GM12872 (cell line): ENCODE measurements around the gene DCC.

ENCODE experiments used
- TF ChIP-seq, protein P1 (sequence below): IDR thresholded peaks from 3 replicates; pipeline ENCODE4 v1.5.1; 2011; ENCODE audit warnings: low read depth, mild to moderate bottlenecking, low read length, moderate library complexity; ENCODE audit not compliant: insufficient read depth

The DCC gene

DNA sequence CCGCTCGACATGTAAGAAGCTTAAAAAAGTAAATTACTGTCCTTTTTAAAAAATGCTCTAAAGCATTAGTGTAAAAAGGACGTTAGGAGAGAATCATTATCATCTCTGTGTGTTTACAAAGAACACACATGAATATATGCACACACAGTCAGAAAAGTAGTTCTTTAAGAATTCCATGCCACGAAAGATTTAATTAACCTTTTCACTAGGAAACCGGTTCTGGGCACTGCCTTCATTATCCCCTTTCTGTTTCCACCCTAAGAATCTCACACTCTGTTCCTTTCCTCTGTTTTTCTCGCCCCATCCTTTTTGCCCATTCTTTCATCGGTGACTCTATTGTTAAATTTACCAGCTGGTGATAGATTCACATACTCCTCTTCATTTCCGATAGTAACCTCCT, 338.6 kb downstream of the DCC start:
- TF ChIP-seq, protein P1, sequence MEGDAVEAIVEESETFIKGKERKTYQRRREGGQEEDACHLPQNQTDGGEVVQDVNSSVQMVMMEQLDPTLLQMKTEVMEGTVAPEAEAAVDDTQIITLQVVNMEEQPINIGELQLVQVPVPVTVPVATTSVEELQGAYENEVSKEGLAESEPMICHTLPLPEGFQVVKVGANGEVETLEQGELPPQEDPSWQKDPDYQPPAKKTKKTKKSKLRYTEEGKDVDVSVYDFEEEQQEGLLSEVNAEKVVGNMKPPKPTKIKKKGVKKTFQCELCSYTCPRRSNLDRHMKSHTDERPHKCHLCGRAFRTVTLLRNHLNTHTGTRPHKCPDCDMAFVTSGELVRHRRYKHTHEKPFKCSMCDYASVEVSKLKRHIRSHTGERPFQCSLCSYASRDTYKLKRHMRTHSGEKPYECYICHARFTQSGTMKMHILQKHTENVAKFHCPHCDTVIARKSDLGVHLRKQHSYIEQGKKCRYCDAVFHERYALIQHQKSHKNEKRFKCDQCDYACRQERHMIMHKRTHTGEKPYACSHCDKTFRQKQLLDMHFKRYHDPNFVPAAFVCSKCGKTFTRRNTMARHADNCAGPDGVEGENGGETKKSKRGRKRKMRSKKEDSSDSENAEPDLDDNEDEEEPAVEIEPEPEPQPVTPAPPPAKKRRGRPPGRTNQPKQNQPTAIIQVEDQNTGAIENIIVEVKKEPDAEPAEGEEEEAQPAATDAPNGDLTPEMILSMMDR = no peak

DNA sequence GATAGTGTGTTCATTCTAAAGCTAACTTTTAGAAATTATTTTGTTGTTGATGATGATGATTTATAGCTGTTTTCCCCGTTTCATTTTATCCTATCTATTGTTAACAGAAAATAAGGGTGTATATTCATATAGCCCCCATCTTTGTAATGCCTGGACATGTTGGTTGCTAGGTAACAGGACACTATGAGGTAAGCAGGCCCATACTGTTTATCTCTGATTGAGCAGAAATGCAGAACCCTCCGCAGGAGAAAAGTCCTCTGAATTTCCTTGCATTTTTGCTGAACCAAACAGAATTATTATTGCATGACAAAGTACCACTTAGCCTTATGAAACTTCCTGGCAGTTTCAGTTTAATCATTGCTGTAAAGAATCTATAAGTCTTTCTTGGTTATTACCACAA, 339.4 kb downstream of the DCC start:
- TF ChIP-seq, protein P1 = no peak

DNA sequence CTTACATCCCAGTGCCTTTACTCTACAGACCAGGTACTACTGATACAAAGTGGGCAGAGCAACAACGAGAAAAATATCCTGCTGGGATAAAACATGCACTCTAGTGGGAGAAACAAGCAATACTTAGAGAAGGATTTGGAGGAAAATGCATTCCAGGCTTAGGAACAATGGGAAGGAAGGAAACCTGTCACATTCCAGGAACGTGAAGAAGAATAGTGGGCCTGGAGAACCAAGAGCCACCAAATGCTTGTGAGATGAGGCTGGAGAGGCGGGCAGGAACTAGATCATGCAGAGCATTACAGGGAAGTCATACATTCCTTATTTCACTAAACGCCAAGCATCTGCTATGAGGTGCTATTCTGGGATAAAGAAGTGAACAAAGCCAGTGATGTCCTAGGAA, 342.3 kb downstream of the DCC start:
- TF ChIP-seq, protein P1 = no peak

DNA sequence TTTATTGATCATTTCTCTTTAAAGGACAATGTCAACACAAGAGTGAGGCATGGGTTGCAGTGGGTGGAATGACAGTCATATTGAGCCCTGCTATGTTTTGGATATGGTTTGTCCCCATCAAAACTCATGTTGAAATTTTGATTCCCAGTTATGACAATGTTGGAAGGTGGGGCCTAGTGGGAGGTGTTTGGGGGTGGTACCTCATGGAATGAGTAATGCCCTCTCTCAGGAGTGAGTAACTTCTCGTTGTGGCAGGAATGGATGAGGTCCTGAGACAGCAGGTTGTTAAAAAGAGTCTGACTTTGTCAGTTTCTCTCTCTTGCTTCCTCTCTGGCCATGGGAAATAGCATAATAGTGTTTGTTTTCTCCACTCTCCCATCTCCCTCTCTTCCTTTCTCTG, 345.3 kb downstream of the DCC start:
- TF ChIP-seq, protein P1 = no peak

DNA sequence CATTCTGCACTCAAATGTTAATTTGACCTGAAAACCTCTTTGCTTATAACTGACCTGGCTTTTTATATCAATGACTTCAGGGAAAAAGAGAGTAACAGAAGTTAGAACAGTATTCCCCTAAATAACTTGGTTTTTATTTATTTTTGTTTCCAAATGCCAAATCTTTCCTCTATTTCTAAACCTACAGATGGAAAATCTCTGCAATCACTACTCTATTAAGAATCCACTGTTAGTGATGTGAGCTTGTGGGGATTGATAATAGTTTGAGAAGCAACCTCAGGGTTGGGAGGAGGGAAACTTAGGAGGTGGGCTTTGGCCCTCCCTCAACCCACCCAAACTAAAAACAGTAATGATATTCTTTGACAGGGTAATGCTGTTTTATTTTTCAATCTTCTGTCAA, 351.8 kb downstream of the DCC start:
- TF ChIP-seq, protein P1 = no peak

DNA sequence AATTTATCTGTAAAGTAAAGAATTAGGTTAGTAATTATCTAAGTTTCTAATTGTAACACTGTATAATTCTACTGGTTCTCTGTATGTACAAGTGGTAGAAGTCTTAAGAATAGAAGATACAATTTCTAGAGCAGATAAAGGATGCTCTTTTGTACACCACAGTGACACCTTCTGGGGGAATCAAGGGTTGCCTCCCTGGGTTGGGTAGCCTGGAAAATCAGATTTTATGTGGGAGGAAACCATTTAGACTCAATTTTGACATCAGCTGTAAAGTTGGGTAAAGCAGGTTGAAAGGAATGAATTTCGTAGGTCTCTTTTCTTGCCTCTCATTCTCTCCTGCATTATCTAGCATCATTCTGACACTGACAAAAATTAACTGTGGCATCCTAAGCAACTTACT, 354.8 kb downstream of the DCC start:
- TF ChIP-seq, protein P1 = peak; percentile 35; the same call in 1 of the 3 replicates

DNA sequence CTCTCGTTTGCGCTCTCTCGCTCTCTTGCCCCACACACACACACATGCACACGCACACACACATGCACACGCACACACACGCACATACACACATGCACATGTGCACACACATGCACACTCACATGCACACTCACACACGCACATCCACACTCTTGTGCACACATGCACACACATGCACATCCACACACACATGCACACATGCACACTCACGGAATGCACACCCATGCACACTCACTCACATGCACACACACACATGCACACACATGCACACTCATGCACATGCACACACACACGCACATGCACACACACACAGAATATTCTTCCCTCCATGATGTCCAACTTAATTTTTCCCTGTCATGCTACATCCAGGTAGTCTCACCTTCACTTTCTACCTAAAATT, 360.1 kb downstream of the DCC start:
- TF ChIP-seq, protein P1 = no peak

DNA sequence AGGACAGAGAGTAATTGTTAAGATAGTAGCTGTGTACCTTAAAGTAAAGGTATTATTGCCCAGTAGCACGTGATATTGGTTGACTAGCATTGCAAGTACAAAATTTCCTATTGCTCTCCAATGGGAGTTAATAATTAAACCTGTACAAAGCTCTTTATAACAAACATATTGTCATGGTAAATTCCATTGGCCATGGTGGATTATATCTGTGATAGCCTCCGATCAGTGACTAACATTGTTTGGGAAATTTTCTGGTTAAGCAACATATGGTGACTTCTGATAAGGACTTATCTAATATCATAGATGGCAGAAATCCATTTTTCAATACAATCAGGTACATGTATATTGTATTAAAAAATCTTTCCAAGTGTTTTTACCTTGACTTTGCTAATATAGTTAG, 360.8 kb downstream of the DCC start:
- TF ChIP-seq, protein P1 = no peak
